Smooth muscle cell of the brain vasculature (primary cell): Measurements from ENCODE around the gene ATG16L2.
"Not testable (repeated sequence)": the region's sequence is repeated elsewhere in the genome, so short reads cannot be mapped to it uniquely, and the experiment has no call there.

ENCODE experiments used
- DNase-seq: peaks from one replicate; pipeline ENCODE4 v3.0.0-alpha.2; 2012; ENCODE audit warnings: low read depth, low spot score

Gene ATG16L2

DNA sequence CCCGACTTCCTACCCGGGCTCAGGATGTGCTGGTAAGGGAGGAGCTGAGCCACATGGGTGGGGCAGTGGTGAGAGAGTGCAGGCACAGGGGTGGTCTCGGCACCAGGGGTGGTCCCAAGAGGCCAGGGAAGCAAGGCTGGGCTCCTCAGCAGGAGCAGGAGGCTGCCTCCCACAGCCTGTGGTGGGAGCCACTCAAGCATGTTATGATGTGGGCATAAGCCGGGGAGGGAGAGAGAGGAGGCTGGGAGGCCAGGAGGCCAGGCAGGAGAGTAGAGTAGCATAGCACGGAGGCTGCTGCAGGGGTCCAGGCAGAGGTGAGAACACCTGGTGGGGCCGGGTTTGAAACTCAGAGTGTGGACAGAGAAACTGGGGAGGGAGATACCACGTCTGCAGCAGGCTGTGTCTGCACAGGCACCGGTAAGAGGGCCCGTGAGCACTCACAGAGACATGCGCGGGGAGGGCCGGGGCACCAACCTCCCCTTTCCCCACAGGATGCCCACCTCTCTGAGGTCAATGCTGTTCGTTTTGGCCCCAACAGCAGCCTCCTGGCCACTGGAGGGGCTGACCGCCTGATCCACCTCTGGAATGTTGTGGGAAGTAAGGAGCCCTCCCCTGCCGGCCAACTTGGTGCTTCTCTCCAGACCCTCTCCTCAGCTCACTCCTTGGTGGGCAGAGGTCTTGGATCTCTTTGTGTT lies 10.7 kb downstream of the ATG16L2 start:
- DNase-seq: no peak

DNA sequence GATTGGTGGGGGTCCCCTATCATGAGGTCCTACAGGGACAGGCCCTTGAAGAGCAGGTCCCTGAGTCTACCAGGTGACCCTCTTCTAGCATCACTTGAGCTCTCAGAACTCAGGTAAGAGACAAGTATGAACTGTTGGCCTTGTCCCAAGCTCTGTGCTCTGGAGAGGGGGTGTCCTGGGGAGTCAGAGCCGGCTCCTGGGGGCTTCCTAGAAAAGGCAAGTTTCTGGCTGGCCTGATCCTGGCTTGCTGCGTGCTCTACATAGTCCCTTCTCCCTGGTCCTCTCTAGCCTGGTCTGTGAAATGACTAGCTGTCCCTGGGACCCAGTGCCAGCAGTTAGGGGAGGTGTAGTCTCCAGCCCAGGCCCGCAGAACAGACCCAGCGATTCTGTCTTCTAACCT lies 11.4 kb downstream of the ATG16L2 start:
- no peak for DNase-seq

DNA sequence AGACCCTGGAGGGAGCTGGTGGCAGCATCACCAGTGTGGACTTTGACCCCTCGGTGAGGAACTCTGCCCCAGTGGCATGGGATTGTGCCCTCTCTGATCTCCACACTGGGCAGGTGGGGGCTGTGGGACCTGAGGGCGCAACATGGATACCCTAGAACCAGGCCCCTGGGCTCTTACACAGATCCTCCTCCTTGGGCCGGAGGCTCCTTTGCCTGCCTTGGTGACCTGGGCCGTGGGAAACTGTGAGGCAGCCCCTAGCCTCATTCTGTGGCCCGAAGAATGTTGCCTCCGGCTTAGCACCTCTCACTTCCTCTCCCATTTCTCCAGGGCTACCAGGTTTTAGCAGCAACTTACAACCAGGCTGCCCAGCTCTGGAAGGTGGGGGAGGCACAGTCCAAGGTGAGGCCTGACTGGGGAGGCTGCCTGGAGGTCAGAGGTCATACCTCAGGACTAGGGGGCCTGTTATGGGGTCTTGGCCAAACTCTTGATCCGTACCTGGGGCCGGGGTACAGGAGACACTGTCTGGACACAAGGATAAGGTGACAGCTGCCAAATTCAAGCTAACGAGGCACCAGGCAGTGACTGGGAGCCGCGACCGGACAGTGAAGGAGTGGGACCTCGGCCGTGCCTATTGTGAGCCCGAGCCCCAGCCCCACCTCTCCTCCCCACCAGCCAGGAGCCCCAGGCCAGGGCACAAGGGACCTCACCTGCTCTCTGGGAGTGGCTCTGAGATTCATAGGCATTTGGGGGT lies 12.2 kb downstream of the ATG16L2 start:
- no peak for DNase-seq

DNA sequence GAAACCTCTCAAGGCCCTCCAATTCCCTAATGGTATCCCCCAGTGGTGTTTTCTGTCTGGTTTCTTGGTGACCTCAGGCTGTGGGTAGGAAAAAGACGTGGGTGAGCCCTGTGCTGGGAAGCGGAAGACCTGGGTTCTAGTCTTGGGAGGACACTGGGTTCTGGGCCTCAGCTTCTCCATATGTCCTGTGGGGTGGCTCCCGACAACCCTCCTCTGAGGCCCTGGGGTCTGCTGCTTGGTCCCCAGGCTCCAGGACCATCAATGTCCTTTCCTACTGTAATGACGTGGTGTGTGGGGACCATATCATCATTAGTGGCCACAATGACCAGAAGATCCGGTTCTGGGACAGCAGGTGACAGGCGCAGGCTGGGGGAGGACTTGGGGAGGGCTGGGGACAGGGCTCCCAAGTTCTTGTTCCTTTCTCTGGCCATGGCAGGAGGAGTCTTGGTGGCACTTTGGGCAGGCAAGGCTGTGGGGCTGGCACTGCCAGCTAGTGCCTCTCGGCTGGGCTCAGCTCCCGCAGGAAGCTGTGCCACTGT lies 12.8 kb downstream of the ATG16L2 start:
- no peak for DNase-seq

DNA sequence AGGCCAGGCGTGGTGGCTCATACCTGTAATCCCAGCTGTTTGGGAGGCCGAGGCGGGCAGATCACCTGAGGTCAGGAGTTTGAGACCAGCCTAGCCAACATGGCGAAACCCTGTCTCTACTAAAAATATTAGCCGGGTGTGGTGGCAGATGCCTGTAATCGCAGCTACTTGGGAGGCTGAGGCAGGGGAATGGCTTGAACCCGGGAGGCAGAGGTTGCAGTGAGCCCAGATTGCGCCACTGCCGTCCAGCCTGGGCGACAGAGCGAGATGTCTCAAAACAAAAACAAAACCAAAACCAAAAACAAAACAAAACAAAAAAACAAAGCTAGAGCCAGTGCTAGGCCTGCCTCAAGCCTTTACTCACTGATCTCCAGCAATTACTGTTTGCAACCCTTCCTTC lies 13.4 kb downstream of the ATG16L2 start:
- DNase-seq: not testable (repeated sequence)

DNA sequence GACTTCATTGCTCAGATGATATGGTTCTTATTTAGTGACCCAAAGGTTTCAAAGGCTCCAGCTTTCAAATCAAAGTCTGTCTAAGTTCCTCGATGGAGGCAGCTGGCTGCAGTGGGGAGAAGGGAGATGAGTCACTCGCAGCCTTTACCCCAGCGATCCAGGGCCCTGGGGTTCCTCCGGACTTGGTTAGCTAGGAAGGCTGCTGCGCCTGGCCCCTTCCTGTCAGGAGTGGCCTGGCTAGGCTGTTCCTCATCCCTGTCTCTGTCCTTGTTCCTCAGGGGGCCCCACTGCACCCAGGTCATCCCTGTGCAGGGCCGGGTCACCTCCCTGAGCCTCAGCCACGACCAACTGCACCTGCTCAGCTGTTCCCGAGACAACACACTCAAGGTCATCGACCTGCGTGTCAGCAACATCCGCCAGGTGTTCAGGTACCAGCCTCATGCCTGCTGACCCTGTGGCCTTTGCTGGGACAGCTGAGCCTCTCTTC lies 13.9 kb downstream of the ATG16L2 start:
- no peak for DNase-seq

DNA sequence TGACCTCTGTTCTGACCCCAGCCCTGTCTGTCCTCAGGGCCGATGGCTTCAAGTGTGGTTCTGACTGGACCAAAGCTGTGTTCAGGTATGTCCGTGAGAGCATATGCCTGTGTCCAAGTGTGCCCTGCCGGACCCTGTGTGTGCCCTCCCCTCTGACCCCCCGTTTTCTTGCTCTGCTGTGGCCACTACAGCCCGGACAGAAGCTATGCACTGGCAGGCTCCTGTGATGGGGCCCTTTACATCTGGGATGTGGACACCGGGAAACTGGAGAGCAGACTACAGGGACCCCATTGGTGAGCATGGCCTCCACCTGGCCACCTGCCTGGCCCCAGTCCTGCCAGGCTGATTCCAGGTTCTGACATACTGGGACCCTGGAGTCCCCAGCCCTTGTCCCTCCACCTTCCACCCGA lies 14.5 kb downstream of the ATG16L2 start:
- DNase-seq: no peak

DNA sequence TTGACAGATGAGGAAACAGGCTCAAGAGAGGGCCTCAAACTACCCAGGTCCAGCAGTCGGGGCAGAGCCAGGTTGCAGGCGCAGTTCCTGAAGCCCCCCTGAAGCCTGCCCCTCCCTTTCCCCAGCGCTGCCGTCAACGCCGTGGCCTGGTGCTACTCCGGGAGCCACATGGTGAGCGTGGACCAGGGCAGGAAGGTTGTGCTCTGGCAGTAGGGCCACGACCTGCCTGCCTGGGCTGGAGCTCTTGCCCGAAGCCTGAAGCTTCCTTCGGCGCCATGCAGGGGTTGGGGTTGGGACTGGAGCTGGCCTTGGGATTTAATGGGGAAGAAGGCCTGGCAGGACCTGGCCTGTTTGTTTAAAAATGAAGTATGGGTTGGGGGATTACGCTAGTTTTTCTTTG lies 15.0 kb downstream of the ATG16L2 start:
- no peak for DNase-seq

DNA sequence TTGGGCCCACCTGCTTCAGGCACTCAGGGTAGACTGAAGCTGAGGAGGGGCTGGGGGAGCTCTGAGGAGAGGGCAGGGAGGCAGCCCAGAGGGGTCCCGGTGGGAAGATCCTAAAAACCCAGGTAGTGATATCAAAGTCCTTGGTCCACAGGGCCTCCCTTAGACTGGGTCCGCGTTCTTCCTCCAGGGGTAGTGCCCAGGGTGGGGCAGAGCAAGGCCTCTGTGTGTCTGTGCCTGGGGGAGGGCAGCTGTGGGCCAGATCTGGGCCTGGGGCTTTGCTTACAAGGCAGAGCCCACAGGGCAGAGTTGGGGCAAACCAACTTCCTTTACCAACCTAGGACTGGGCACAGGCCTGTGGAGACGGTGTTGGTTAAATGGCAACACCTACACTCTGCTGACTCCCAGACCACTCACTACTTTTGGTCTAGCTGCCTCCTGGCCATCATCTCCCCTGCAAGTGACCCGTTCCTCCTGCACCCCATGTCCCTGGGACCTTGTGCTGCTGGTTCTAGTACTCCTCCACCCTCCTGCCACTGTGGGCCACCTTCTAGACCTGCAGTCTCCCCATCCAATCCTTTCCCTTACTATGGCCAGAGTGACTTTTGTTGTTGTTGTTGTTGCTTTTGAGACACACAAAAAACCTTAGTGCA lies 15.8 kb downstream of the ATG16L2 start:
- DNase-seq: no peak

DNA sequence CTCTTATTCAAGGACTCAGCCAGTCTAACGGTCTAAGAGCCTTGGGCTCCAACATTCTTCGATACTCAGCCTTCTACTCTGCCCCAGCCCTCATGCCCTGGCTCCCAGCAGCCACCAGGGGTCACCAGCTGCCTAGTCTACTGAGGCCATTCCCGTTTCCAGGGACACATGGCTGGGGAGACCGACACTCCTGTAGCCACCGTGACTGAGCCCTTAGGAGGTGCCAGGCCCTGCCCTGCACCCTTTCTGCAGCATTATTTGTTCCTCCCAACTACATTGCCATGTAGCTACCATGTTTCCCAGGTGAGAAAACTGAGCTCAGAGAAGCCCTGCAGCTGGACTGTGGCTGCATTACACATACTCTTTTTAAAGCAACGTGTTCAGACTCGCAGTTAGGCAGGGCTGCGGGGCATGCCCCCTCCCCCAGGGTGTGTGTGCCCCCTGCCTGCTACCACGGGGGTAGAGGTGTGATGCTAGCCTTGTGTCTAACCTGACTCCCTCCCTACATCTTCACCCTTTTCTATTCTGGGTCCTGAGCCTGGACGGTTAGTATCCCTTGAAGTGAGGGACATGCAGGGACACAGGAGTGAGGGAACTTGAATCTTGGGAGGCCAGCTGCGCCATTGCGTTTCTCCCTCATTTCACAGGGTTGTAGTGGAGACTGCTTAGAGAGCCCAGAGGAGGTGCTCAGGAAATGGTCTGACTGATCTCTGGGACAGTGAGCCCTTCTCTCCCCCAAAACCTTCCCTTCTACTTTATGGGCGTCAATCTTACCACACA lies 17.5 kb downstream of the ATG16L2 start:
- DNase-seq: no peak

DNA sequence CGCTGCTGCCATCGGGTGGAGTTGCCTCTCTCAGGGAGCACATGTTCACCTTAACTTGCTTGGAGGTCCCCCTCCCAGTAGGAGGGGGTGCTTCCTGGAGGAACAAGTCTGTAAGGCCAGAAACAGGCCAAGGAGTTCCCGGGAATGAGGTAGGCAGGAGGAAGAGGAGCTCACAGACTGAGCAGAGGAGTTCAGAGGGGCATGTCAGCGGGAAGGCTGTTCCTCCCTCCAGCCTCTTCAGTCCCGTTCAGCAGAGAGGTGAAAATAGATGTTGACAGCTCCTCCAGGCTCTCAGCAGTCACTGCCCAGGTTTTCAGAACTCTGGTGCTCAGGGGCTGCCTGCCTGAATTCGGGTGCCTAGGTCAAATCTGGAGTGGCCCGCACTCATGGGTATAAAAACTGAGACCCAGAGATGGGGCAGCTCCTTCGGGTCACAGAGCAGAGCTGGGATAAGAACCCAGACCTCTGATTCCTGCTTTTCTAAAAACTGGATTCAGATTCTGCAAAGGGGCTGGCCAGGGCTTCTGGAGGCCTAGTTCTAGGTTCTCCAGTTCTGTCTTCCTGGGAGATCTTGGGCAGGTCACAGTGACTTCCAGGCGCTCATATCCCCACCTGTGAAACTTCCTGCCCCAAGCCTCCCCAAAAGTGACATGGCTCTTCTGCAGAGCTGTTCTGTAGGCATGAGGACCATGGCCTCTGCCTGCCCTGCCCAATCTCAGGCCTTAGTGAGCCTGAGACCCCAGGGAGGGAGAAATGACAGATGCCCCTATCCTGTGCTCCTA lies 18.3 kb downstream of the ATG16L2 start:
- DNase-seq: no peak

DNA sequence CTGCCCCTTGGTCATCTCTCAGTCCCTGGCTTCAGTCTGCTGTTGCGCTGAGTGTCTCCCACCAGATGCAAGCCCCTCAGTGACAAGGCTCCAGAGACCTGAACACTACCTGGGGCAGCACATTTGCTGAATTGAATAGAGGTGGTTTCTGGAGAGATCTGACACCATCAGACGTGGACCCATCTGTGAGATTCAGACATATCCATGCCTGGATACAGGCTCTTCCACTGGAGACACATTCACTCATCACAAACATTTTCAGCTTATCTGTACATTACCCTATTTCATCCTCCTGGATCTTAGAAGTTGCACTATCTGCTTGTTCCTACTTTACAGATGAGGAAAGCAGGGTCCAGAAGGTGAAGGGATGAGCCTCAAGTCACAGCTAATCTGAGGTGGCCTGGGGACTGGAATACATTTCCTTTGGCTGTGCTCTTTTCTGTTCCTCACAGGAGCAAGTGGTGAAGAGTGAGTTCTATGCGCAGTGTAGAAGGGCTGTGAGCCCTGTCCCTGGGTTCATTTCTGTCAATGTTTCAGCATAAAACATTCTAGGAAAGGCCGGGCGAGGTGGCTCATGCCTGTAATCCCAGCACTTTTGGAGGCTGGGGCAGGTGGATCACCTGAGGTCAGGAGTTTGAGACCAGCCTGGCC lies 19.0 kb downstream of the ATG16L2 start:
- DNase-seq: no peak

DNA sequence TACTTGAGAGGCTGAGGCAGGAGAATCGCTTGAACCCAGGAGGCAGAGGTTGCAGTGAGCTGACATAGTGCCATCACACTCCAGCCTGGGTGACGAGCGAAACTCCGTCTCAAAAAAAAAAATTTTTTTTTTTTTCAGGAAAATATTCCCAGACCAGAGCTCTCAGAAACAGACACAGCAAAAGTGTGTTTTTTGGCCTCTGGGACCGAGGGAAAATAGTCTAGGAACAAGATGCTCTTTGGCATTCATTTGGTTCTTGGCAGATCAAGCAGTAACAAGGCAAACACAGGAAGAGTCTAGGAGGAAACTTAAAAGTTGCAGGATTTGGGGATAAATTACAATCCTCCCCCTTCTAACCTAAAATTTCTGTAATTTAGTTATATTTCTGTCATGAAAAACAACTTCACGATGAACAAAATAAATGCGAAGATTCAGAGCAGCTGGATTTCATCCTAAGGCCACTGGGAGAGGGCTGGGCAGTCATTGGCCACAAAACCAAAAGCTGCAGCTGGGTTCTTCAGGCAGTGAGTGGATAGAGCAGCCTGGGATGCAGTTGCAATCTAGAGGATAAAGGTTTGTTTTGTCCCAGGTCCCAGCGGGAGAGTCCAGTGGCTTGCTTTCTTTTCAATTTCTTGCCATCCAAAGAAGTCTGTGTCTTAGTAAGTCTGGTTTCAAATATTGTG lies 19.7 kb downstream of the ATG16L2 start:
- DNase-seq: no peak

DNA sequence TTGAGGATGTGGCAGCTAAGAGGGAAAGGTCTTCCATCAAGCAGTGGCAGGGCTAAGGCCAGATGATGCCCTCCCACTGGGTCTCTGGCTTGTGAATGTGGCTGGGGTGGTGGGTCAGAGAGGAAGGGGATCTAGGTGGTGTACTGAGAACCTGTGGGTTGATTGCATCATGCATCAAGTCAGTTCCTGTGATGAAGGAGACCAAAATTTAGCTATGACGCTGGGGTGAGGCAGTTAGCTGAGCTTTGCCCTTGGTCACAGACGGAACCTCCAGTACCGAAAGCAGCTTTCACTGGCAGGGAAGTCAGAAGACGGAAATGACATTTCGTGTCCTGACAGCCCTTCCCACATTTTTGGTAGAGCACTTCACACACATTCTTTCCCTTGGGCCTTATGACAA lies 20.7 kb downstream of the ATG16L2 start:
- no peak for DNase-seq

DNA sequence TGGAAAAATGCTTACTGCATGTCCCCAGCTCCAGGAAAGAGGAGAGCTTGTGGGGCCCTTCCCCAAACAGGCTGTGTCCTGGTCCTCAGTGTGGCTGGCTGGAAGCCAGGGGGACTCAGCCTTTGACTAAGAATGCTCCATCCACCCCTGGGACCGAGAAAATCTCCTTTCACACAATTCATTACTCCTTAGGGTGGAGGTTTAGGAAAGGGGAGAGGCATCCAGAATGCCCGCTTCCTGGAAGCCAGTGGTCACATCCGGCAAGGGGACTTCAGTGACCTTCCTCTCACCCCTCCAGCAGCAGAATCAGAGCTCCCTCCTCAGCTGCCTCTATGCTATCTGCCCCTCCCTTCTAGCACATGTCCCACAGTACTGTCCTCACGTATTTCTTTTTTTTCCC lies 21.9 kb downstream of the ATG16L2 start:
- DNase-seq: no peak

DNA sequence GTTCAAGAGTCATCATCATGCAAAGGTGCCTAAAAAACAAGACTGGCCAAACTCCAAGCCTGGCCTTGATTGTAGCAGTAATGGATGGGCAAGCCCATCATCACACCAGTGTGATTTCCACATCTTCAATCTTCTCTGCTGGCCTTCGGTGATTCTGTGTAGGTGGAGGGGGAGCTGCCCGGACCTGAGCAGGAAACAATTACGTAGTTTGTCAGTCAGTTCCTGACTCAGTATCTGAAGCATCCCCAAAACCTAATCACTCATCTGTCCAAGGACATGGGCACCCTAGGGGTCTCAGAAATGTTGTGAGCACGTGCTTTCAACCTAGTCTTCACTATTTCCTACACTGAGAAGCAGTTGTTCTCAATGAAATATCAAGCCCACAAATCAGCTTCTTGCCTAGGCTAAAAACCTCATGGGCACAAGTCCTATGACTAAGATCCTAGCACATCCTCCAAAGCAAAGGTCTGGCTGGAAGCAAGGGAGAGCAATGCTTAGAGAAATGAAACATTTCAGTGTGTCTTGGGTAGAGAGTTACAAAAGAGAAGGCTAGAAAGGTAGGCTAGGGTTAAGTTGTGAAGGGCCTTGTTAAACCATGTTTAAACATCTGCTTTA lies 24.6 kb downstream of the ATG16L2 start:
- no peak for DNase-seq

DNA sequence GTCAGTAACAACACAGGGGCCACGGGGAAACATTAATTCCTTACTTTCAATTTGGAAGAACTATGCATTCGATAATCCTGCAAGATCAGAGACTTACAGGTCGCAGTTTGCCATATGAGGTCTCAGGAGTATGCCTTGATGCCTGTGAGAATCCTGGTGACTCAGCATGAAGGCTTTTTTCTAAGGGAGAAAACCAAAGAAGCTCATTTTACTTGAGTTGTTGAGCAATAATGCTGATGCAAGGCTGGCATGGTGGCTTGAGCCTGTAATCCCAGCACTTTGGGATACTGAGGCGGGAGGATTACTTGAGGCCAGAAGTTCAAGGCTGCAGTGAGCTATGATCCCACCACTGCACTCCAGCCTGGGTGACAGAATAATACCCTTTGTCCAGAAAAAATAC lies 26.6 kb downstream of the ATG16L2 start:
- DNase-seq: no peak

DNA sequence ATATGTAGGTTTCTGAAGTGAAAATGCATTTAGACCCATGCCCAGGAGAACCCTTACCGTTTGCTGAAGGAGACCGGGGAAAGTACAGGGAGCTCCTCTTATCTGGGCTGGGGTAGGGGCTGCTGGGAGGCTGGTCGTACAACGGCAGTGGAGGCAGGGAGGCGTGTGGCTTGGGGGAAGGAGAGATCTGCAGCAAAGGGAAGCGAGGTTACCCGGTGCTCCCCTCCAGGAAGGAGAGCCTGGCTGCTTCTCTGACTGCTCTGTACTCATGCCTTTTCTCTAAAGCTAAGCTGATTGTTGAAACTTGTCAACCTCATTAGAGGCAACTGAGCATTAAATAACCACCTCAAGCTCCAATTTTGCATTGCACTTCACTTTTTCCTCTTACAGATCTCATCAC lies 27.2 kb downstream of the ATG16L2 start:
- DNase-seq: no peak

DNA sequence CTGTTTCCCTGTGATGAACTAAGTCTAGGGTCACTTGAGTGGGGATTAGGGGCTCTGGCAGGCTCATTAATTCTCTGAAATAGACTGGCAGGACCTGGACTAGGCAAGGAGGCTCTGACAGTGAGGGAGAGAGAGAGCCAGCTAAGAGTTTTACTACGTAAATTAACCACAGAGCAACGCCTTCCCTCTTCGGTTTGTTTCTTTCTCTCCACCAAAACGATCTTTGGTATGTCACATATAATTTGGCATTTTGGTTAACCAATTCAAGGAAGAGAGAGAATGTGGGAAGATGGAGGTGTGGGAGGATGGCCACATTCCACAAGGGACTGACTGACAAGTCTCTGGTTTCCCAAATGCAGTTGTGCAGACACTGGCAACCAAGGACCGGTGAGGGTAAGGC lies 27.9 kb downstream of the ATG16L2 start:
- DNase-seq: no peak
